HEK293 (cell line): Measurements from ENCODE around the gene TTBK1.

ENCODE experiments used
- CTCF ChIA-PET: fragments of 350-600 bp; formaldehyde crosslinking; extraction: SDS; loops from one replicate; lab custom pipeline; 2021; ENCODE audit warnings: antibody characterized with exemption; lab: Yijun Ruan, JAX
- POLR2A ChIA-PET: fragments of 300-600 bp; formaldehyde crosslinking; extraction: SDS; loops from one replicate; lab custom pipeline; 2020; ENCODE audit warnings: antibody characterized with exemption, inconsistent platforms; lab: Yijun Ruan, JAX
- H3K27ac ChIP-seq: fragments of 200-500 bp; sonication (Bioruptor generic); 2 replicates; pipeline ENCODE4 v1.5.1; 2014; ENCODE audit warnings: low read depth, low read length, control low read depth, inconsistent platforms; ENCODE audit errors: extremely low read depth
- H3K36me3 ChIP-seq, 2 experiments: fragments of 200-500 bp in 1 of 2; sonication (Bioruptor generic) in 1 of 2; 1 replicate in 1 of 2; 2 replicates in 1 of 2; pipeline ENCODE4 v1.5.1; 2014 to 2017; ENCODE audit warnings: inconsistent platforms in 2 of 2, low read length in 2 of 2; ENCODE audit not compliant: control insufficient read depth in 2 of 2, insufficient read depth in 1 of 2
- H3K4me1 ChIP-seq: fragments of 200-500 bp; sonication (Bioruptor generic); 2 replicates; pipeline ENCODE4 v1.5.1; 2014; ENCODE audit warnings: mild to moderate bottlenecking, low read length, inconsistent platforms; ENCODE audit not compliant: control insufficient read depth, insufficient read depth
- H3K4me3 ChIP-seq: 2 replicates; pipeline ENCODE4 v1.5.1; 2011; ENCODE audit warnings: low read depth, mild to moderate bottlenecking, control low read depth, low read length, moderate library complexity
- H3K9me3 ChIP-seq: fragments of 200-500 bp; sonication (Bioruptor generic); 2 replicates; pipeline ENCODE4 v1.5.1; 2014; ENCODE audit warnings: low read depth, low read length, inconsistent platforms; ENCODE audit not compliant: control insufficient read depth, insufficient read depth
- BCL11A ChIP-seq: fragments of 450-650 bp; formaldehyde crosslinking; IDR thresholded peaks from 2 replicates; pipeline ENCODE4 v1.5.1; 2016; ENCODE audit warnings: low read depth, missing biosample characterization, missing genetic modification characterization
- MEIS1 ChIP-seq: sonication (generic); formaldehyde crosslinking; IDR thresholded peaks from 2 replicates; pipeline ENCODE4 v1.8.1; 2022; ENCODE audit warnings: missing genetic modification reagents, mild to moderate bottlenecking, borderline replicate concordance
- PATZ1 ChIP-seq: fragments of 450-650 bp; formaldehyde crosslinking; IDR thresholded peaks from 2 replicates; pipeline ENCODE4 v1.5.1; 2016; ENCODE audit warnings: missing biosample characterization, missing genetic modification characterization
- RBAK ChIP-seq: fragments of 450-650 bp; formaldehyde crosslinking; IDR thresholded peaks from 2 replicates; pipeline ENCODE4 v1.5.1; 2016; ENCODE audit warnings: missing biosample characterization, missing genetic modification characterization
- ZBTB10 ChIP-seq: fragments of 450-650 bp; formaldehyde crosslinking; IDR thresholded peaks from 2 replicates; pipeline ENCODE4 v1.5.1; 2016; ENCODE audit warnings: missing biosample characterization, missing genetic modification characterization
- ZBTB49 ChIP-seq: fragments of 450-650 bp; formaldehyde crosslinking; IDR thresholded peaks from 2 replicates; pipeline ENCODE4 v1.5.1; 2016; ENCODE audit warnings: missing biosample characterization, missing genetic modification characterization, low read depth
- ZNF148 ChIP-seq: fragments of 450-650 bp; formaldehyde crosslinking; IDR thresholded peaks from 2 replicates; pipeline ENCODE4 v1.5.0; 2017; ENCODE audit warnings: missing biosample characterization, missing genetic modification characterization, borderline replicate concordance
- ZNF280D ChIP-seq: fragments of 450-650 bp; formaldehyde crosslinking; IDR thresholded peaks from 2 replicates; pipeline ENCODE4 v1.5.1; 2016; ENCODE audit warnings: missing biosample characterization, missing genetic modification characterization
- ZNF292 ChIP-seq: fragments of 450-650 bp; formaldehyde crosslinking; IDR thresholded peaks from 2 replicates; pipeline ENCODE4 v1.5.1; 2016; ENCODE audit warnings: low read depth, missing biosample characterization, missing genetic modification characterization, borderline replicate concordance
- ZNF416 ChIP-seq: fragments of 450-650 bp; formaldehyde crosslinking; IDR thresholded peaks from 2 replicates; pipeline ENCODE4 v1.5.1; 2016; ENCODE audit warnings: missing biosample characterization, missing genetic modification characterization
- ZNF580 ChIP-seq: fragments of 450-650 bp; formaldehyde crosslinking; IDR thresholded peaks from 2 replicates; pipeline ENCODE4 v1.5.1; 2016; ENCODE audit warnings: missing biosample characterization, missing genetic modification characterization
- ZNF596 ChIP-seq: fragments of 450-650 bp; IDR thresholded peaks from 2 replicates; pipeline ENCODE4 v1.5.0; 2018; ENCODE audit warnings: missing biosample characterization, mild to moderate bottlenecking, missing genetic modification characterization, moderate library complexity

The TTBK1 gene

GRCh38 chr6:43267619-43268354, 24.5 kb downstream of the TTBK1 start:
- Histone ChIP-seq H3K4me3 (no peak overlapping the region), H3K9me3 (no peaks in the 10 kb centered on the region), H3K27ac (no peak overlapping the region), H3K4me1 (no peaks in the 10 kb centered on the region), H3K36me3 (no peaks in the 10 kb centered on the region)
- ChIA-PET POLR2A (no interaction called here), CTCF (interaction anchor here (1.1 to 3.2 kb wide), 5 partner anchors 19 to 229 kb away, joined by 3 to 28 read pairs (median 5); partner anchors contain the start of gene DNPH1)
- TF ChIP-seq ZNF148 (no peak), ZBTB49 (no peak), BCL11A (tag by site-specific recombination) (no peak), ZBTB10 (no peak), ZNF596 (tag by site-specific recombination) (no peak), MEIS1 (CRISPR knock-in tag) (no peak), ZNF292 (tag by site-specific recombination) (no peak), RBAK (tag by site-specific recombination) (no peak), ZNF280D (tag by site-specific recombination) (no peak), ZNF580 (tag by site-specific recombination) (no peak), PATZ1 (tag by site-specific recombination) (no peak), ZNF416 (no peak)
